Transverse colon (tissue), 4 donors: ENCODE measurements around the gene USP22. TPM values are rescaled to one million over a fixed set of nuclear protein-coding genes. Genes with fewer than 3 reads are reported as not detected.

Experiments used
- DNase-seq: peaks from one replicate; pipeline ENCODE4 v3.0.0-alpha.2; 2019
- H3K27ac ChIP-seq, 4 donors: fragments of 200-600 bp; sonication (generic); 2 replicates each; pipeline ENCODE4 v1.5.1; 2016 to 2018; ENCODE audit warnings: inconsistent platforms in 4 of 4
- H3K27me3 ChIP-seq: fragments of 200-600 bp; sonication (generic); 2 replicates; pipeline ENCODE4 v1.5.1; 2017; ENCODE audit warnings: inconsistent platforms
- H3K36me3 ChIP-seq, 4 donors: fragments of 200-600 bp; sonication (generic); 2 replicates each; pipeline ENCODE4 v1.5.1; 2017 to 2019; ENCODE audit warnings: inconsistent platforms in 4 of 4
- H3K4me1 ChIP-seq, 4 donors: fragments of 200-600 bp; sonication (generic); 2 replicates each; pipeline ENCODE4 v1.5.1; 2017 to 2020; ENCODE audit warnings: inconsistent platforms in 4 of 4
- H3K4me3 ChIP-seq, 4 donors: fragments of 200-600 bp; sonication (generic); 1 replicate in 1 of 4; 2 replicates in 3 of 4; pipeline versions ENCODE4 v1.5.1 to v1.6.1; 2017 to 2019; ENCODE audit warnings: inconsistent platforms in 4 of 4
- H3K9me3 ChIP-seq, 2 donors: fragments of 200-600 bp; sonication (generic); 2 replicates each; pipeline ENCODE4 v1.5.1; 2017 to 2019; ENCODE audit warnings: inconsistent platforms in 2 of 2
- CTCF ChIP-seq, 5 experiments: fragments of 200-600 bp in 3 of 5; fragments of 450-650 bp in 2 of 5; sonication (generic) in 3 of 5; IDR thresholded peaks; 1 replicate in 2 of 5; 2 replicates in 3 of 5; pipeline ENCODE4 v1.5.1; 2016 to 2017; ENCODE audit warnings: antibody characterized with exemption in 5 of 5, inconsistent platforms in 3 of 5, mild to moderate bottlenecking in 2 of 5, moderate library complexity in 1 of 5
- EP300 ChIP-seq: sonication (generic); formaldehyde crosslinking; IDR thresholded peaks from one replicate; pipeline ENCODE4 v1.6.1; 2017; ENCODE audit warnings: antibody characterized with exemption, low read depth
- POLR2A ChIP-seq: fragments of 450-650 bp; IDR thresholded peaks from one replicate; pipeline ENCODE4 v1.6.1; 2016; ENCODE audit warnings: antibody characterized with exemption, mild to moderate bottlenecking, moderate library complexity
- POLR2AphosphoS5 ChIP-seq, 3 donors: sonication (generic); formaldehyde crosslinking; IDR thresholded peaks; one replicate each; pipeline ENCODE4 v1.6.1; 2016; ENCODE audit warnings: antibody characterized with exemption in 3 of 3
- WGBS, 2 donors: methylation state at CpG; one replicate each; pipeline ENCODE4 v1.1.5; 2018; ENCODE audit warnings: low coverage in 1 of 2; 5-methylcytosine and 5-hydroxymethylcytosine counted together
- in situ Hi-C, 4 donors: fragments of 200-750 bp; cut with MboI; loops; one replicate each; pipeline versions ENCODE4 v1.15.0 to v1.15.1; 2017; ENCODE audit warnings: low sequenced_read_pairs in 3 of 4, low pct_ligation_motif_present in 1 of 4, low pct_unique_long_range_greater_than_20kb in 1 of 4
- intact Hi-C: fragments of 100-400 bp; cut with DNase I; formaldehyde crosslinking; loops from one replicate; pipeline ENCODE4 v1.15.1; 2023; ENCODE audit warnings: low total_unique reads
- total RNA-seq, 4 donors: library from RNA; depleted of rRNA; stranded (reverse); fragments of >200 nt; gene quantifications; one replicate each; pipeline ENCODE4 v1.1.0, GENCODE V29; 2016

The USP22 gene
- total RNA-seq, 4 donors from 2014 or later = 95.5 to 123 (median 108) TPM

- in situ Hi-C loops = no loop called here
- H3K27ac ChIP-seq = no peak overlapping the region
- WGBS, 2 donors = 79 to 94% methylated on average over 7 to 9 of the region's 9 CpGs
- no peaks in the 10 kb centered on the region for H3K9me3 ChIP-seq
- H3K27me3 ChIP-seq = no peaks in the 10 kb centered on the region
- H3K4me1 ChIP-seq = no peaks in the 10 kb centered on the region
- no peak for DNase-seq
- no peak for TF ChIP-seq CTCF (IDR thresholded peaks at IDR 0.05)
- no peak for TF ChIP-seq EP300
- TF ChIP-seq POLR2AphosphoS5 (IDR thresholded peaks at IDR 0.05) = no peak
- TF ChIP-seq POLR2A = no peak
- intact Hi-C loops = no loop called here
- H3K4me3 ChIP-seq = no peak overlapping the region
- peaks cover 0 to 94% (median 39%) of the 10 kb centered on the region in 4 donors for H3K36me3 ChIP-seq
Measured at GRCh38 chr17:21007646-21008045, 35.2 kb downstream of the USP22 start.

GRCh38 chr17:21005803-21006202 is 37.0 kb downstream of the USP22 start:
- no peaks in the 10 kb centered on the region for H3K9me3 ChIP-seq
- intact Hi-C loops = no loop called here
- no peak overlapping the region for H3K4me3 ChIP-seq
- peaks cover 0 to 81% (median 32%) of the 10 kb centered on the region in 4 donors for H3K36me3 ChIP-seq
- no peaks in the 10 kb centered on the region for H3K27me3 ChIP-seq
- no peak for DNase-seq
- H3K27ac ChIP-seq = no peak overlapping the region
- TF ChIP-seq POLR2AphosphoS5 (IDR thresholded peaks at IDR 0.05) (no peak), CTCF (IDR thresholded peaks at IDR 0.05) (no peak), POLR2A (no peak), EP300 (no peak)
- in situ Hi-C loops = no loop called here
- 90% methylated on average over 5 of the region's 5 CpGs; no CpG with 5 or more reads in 1 of the 2 donors for WGBS, 2 donors
- peaks cover 0 to 16% (median 10%) of the 10 kb centered on the region in 4 donors for H3K4me1 ChIP-seq

GRCh38 chr17:21005367-21005766 is 37.4 kb downstream of the USP22 start:
- Histone ChIP-seq H3K36me3 (peaks cover 0 to 77% (median 30%) of the 10 kb centered on the region in 4 donors), H3K4me3 (no peak overlapping the region), H3K4me1 (peaks cover 0 to 16% (median 11%) of the 10 kb centered on the region in 4 donors), H3K27ac (no peak overlapping the region), H3K27me3 (no peaks in the 10 kb centered on the region), H3K9me3 (no peaks in the 10 kb centered on the region)
- 69 to 83% methylated on average over 2 to 4 of the region's 4 CpGs for WGBS, 2 donors
- intact Hi-C loops = no loop called here
- TF ChIP-seq POLR2AphosphoS5 (IDR thresholded peaks at IDR 0.05) (no peak), POLR2A (no peak), EP300 (no peak), CTCF (IDR thresholded peaks at IDR 0.05) (no peak)
- no peak for DNase-seq
- in situ Hi-C loops = no loop called here

DNA sequence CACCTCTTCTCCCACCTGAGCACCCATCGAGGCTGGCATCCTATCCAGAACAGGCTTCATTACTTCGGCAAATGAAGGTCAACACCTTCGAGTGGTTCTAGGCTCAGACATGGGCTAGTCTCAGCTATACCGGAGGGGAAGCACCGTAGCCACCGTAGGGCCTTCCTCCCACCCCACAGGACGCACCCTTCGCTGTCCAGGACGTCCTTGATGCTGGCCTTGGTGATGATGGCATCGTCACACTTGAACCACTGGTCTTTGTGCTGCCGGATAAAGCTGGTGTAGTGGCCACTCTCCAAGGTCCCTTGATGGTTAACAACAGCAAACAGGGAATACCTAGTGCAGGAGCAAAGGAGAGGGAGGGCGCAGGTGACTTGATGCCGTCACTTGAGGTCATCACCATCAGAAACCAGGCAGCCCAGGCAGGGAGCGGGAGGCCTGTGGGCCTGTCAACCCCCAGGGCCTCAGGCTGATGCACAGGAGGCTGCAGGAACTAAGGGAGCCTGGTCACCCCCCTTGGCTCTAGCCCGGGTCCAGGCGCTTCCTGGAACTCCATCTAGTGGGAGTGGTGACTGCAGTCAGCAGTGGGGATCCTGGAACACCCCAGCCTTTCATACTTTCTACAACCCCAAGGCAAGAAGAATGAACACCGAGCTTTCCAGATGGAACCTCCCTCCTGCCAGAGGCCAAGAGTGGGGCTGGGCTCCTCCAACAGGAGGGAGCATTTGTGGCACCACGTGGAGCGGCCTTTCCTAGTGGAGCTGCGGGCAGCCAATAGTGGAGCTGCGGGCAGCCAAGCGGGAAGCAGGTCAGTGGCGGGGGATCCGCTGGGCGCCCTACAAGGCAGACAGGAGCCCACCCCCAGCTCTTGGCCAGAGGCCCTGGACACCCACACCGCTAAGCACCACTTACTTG is 38.5 kb downstream of the USP22 start:
- no peak for DNase-seq
- H3K27ac ChIP-seq = no peak overlapping the region
- H3K9me3 ChIP-seq = no peaks in the 10 kb centered on the region
- TF ChIP-seq CTCF (IDR thresholded peaks at IDR 0.05) = no peak
- no peak for TF ChIP-seq EP300
- no peak for TF ChIP-seq POLR2AphosphoS5 (IDR thresholded peaks at IDR 0.05)
- TF ChIP-seq POLR2A = no peak
- H3K4me1 ChIP-seq = peaks cover 9 to 27% (median 13%) of the 10 kb centered on the region in 4 donors
- in situ Hi-C loops = no loop called here
- H3K36me3 ChIP-seq = peaks cover 0 to 66% (median 27%) of the 10 kb centered on the region in 4 donors
- no peak overlapping the region for H3K4me3 ChIP-seq
- no peaks in the 10 kb centered on the region for H3K27me3 ChIP-seq
- WGBS, 2 donors = 80 to 82% methylated on average over 1 to 26 of the region's 26 CpGs
- intact Hi-C loops = no loop called here
